ENCODE results near the gene ETDA. TPM values are rescaled to one million over a fixed set of nuclear protein-coding genes. Genes with fewer than 3 reads are reported as not detected.
"Not testable (repeated sequence)": the region's sequence is repeated elsewhere in the genome, so short reads cannot be mapped to it uniquely, and the experiment has no call there.

The ETDA gene
- not detected in 2 replicates for total RNA-seq

DNA sequence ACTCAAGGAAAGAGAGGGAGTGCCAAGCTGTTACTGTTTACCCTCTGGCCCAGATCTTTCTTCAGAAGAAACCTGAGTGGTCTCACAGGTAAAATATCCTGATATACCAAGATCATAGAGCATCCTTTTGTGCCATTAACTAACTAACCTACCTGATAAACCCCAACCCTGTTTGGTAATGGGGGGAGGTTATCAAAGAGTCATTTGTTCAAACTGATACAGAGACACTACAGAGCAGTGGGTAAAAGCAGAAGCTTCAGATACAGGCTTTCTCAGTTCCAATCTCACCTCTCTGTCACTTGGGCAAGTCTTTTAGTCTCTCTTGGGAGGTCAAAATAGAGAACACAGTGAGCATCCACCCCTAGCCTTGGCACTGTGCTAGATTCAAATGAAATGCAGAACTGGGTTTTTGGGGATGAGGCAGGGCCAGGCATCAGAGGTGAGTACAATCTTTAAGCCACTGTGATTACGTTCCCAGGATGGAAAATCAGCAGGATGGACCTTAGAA lies at the start of gene ETDA:
Gene ETDA (plus strand): TSS at position 51 of the 508 bp plus-strand sequence. CDS start 1,216 bp downstream, outside the sequence.
- H3K36me3 Mint-ChIP-seq (ENCODE audit: low read depth); H3K4me1 Mint-ChIP-seq; intact Hi-C loops (cut with micrococcal nuclease); ATAC-seq (ENCODE audit: low read depth); H3K4me3 Mint-ChIP-seq; H3K27me3 Mint-ChIP-seq; H3K27ac Mint-ChIP-seq; H3K9me3 Mint-ChIP-seq; DNase-seq; CTCF ChIA-PET; POLR2A ChIA-PET: not testable (repeated sequence)

DNA sequence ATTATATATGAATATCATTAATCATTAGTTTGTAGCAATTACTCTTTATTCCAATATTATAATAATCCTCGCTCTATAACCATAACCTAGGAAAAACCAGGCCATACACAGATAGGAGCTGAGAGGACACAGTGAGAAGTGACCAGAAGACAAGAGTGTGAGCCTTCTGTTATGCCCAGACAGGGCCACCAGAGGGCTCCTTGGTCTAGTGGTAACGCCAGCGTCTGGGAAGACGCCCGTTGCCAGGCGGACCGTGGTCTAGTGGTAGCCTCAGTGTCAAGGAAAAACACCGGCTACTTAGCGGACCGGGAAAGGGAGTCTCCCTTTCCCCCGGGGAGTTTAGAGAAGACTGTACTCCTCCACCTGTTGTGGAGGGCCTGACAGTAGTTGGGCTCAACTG lies 45.4 kb upstream of the ETDA start:
- POLR2A ChIA-PET; H3K9me3 Mint-ChIP-seq; intact Hi-C loops (cut with micrococcal nuclease); DNase-seq; H3K4me3 Mint-ChIP-seq; ATAC-seq (ENCODE audit: low read depth); H3K36me3 Mint-ChIP-seq (ENCODE audit: low read depth); H3K27ac Mint-ChIP-seq; H3K4me1 Mint-ChIP-seq: not testable (repeated sequence)
- peaks cover 13% of the 10 kb centered on the region for H3K27me3 Mint-ChIP-seq
- CTCF ChIA-PET = interaction anchor here (1.2 kb wide), 1 partner anchor 272 kb away, joined by 3 read pairs; no protein-coding TSS in a partner anchor

DNA sequence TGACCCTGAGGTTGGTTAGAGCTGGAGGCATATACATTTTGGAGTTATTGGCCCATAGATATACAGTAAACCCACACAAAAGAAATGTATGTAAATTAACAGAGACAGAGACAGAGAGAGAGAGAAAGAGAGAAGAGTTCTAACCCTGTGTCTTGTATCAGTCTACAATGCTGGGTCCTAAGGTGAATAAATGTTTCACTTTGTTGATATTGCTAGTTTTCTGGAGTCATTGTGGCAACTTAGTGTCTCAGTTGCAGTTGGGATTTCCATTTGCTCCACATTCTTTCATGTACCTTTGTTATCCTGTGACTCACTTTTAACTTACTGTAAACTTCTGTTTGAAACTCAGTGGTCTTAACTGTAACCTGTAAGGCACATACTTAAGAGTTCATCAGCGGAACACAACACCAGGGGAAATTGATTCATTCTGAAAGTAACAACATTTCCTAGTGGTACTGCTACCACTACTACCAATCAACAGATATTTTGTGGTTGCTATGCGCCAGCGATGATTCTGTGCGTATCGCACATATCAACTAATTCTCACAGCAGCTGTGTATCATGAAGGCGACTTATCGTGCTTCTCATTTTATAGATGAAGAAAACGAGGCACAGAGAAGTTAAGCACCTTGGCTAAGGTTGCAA lies 38.5 kb upstream of the ETDA start:
- H3K36me3 Mint-ChIP-seq (ENCODE audit: low read depth) = no peaks in the 10 kb centered on the region
- no peak overlapping the region for H3K4me3 Mint-ChIP-seq
- H3K9me3 Mint-ChIP-seq = no peaks in the 10 kb centered on the region
- no peak for DNase-seq
- H3K27ac Mint-ChIP-seq = no peak overlapping the region
- TF ChIP-seq, protein P1, sequence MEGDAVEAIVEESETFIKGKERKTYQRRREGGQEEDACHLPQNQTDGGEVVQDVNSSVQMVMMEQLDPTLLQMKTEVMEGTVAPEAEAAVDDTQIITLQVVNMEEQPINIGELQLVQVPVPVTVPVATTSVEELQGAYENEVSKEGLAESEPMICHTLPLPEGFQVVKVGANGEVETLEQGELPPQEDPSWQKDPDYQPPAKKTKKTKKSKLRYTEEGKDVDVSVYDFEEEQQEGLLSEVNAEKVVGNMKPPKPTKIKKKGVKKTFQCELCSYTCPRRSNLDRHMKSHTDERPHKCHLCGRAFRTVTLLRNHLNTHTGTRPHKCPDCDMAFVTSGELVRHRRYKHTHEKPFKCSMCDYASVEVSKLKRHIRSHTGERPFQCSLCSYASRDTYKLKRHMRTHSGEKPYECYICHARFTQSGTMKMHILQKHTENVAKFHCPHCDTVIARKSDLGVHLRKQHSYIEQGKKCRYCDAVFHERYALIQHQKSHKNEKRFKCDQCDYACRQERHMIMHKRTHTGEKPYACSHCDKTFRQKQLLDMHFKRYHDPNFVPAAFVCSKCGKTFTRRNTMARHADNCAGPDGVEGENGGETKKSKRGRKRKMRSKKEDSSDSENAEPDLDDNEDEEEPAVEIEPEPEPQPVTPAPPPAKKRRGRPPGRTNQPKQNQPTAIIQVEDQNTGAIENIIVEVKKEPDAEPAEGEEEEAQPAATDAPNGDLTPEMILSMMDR (IDR thresholded peaks at IDR 0.05) = no peak
- peaks cover 5% of the 10 kb centered on the region for H3K27me3 Mint-ChIP-seq
- intact Hi-C loops (cut with micrococcal nuclease) = no loop called here
- ATAC-seq (ENCODE audit: low read depth) = no peak
- CTCF ChIA-PET = no interaction called here
- POLR2A ChIA-PET = no interaction called here
- no peaks in the 10 kb centered on the region for H3K4me1 Mint-ChIP-seq

DNA sequence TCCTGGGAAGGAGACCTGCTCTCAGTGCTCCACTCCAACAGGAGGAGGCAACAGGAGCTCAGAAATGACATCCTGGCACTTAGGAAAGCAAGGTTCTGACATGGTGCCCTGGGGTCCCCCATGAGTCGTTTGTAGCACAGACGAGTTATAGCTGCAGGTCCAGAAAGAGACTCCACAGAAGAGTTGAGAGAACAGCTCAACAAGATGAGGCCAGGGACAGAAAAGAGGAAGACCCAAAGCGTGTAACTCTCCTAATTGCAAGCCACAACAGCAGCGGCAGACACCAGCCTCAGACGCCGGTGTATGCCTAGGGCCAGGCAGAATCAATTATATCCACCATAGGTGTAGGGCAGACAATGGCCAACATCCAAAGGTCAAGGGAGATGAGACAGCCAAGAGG lies 5.9 kb upstream of the ETDA start:
- H3K27me3 Mint-ChIP-seq; H3K9me3 Mint-ChIP-seq; H3K27ac Mint-ChIP-seq; ATAC-seq (ENCODE audit: low read depth); CTCF ChIA-PET; intact Hi-C loops (cut with micrococcal nuclease); DNase-seq; H3K4me3 Mint-ChIP-seq; H3K36me3 Mint-ChIP-seq (ENCODE audit: low read depth); POLR2A ChIA-PET; H3K4me1 Mint-ChIP-seq: not testable (repeated sequence)

DNA sequence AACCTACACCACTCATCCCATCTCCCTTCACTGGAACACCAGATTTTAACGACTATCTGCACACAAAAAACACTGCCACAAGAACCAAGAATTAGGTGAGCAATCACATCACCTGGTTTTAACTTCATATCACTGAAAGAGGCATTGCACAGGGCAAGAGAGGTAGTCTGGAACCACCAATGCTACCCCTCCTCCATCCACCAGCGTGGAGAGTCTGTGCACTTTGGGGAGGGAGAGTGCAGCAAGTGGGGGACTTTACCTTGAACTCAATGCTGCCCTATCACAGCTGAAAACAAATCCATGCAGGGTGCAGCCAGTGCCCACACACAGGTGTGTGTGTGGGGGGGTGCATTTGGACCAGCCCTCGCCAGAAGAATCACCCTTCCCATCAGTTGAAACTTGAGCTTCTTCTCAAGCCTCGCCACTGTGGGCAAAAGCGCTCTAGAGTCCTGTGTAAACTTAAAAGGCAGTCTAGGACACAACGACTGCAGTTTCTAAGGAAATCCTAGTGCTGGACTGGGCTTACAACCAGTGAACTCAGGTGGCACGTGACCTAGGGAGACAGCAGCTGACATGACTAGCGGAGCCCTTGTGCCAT lies 4.3 kb downstream of the ETDA start:
- H3K36me3 Mint-ChIP-seq (ENCODE audit: low read depth); H3K27ac Mint-ChIP-seq; intact Hi-C loops (cut with micrococcal nuclease); H3K4me1 Mint-ChIP-seq; H3K9me3 Mint-ChIP-seq; CTCF ChIA-PET; ATAC-seq (ENCODE audit: low read depth); POLR2A ChIA-PET; DNase-seq; H3K27me3 Mint-ChIP-seq; H3K4me3 Mint-ChIP-seq: not testable (repeated sequence)

DNA sequence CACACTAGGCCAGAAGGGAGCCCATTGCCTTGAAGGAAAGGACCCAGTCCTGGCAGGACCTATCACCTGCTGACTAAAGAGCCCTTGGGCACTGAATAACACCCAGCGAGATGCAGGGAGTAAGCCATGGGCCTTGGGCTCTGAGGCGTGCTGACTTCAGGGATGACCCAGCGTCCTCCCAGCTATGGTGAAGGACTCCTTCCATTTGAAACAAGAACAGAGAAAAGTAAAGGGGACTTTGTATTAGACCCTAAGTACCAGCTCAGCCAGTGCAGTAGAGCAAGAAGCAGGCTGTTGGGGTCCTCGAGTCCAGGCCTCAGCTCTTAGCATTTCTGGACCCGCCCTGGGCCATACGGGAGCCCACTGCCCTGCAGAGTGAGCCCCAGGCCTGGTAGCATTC lies 5.1 kb downstream of the ETDA start:
- intact Hi-C loops (cut with micrococcal nuclease) = no loop called here
- no peak for DNase-seq
- Mint-ChIP-seq H3K36me3 (ENCODE audit: low read depth) (no peaks in the 10 kb centered on the region), H3K4me1 (no peaks in the 10 kb centered on the region), H3K9me3 (no peaks in the 10 kb centered on the region), H3K4me3 (no peak overlapping the region), H3K27me3 (peaks cover 3% of the 10 kb centered on the region), H3K27ac (no peak overlapping the region)
- no peak for ATAC-seq (ENCODE audit: low read depth)
- ChIA-PET CTCF (no interaction called here), POLR2A (interaction anchor here (0.5 kb wide), 1 partner anchor 52 kb away, joined by 3 read pairs; no protein-coding TSS in a partner anchor)
- TF ChIP-seq, protein P1 (IDR thresholded peaks at IDR 0.05) = no peak

DNA sequence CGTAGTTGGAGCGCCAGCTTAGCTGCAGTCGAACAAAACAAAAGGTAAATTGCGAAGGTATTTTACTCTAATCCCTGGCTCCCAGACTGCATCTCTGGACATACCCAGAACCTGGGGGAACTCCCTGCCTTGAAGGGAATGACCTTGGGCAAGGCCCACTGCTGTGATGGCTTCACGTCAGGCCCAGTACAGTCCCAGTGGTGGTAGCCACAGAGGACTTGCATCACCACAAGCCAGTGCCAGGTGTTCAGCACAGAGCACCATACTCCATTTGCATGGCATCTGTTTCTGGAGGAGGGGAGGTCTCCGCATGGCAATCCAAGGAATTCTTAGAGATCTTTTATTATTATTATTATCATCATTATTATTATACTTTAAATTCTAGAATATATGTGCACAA lies 5.6 kb downstream of the ETDA start:
- no peaks in the 10 kb centered on the region for H3K9me3 Mint-ChIP-seq
- TF ChIP-seq, protein P1 (IDR thresholded peaks at IDR 0.05) = no peak
- H3K27ac Mint-ChIP-seq = no peak overlapping the region
- ChIA-PET POLR2A (no interaction called here), CTCF (no interaction called here)
- ATAC-seq (ENCODE audit: low read depth) (no peak), DNase-seq (no peak)
- H3K36me3 Mint-ChIP-seq (ENCODE audit: low read depth) = no peaks in the 10 kb centered on the region
- H3K27me3 Mint-ChIP-seq = peaks cover 3% of the 10 kb centered on the region
- H3K4me3 Mint-ChIP-seq = no peak overlapping the region
- intact Hi-C loops (cut with micrococcal nuclease) = no loop called here
- no peaks in the 10 kb centered on the region for H3K4me1 Mint-ChIP-seq

DNA sequence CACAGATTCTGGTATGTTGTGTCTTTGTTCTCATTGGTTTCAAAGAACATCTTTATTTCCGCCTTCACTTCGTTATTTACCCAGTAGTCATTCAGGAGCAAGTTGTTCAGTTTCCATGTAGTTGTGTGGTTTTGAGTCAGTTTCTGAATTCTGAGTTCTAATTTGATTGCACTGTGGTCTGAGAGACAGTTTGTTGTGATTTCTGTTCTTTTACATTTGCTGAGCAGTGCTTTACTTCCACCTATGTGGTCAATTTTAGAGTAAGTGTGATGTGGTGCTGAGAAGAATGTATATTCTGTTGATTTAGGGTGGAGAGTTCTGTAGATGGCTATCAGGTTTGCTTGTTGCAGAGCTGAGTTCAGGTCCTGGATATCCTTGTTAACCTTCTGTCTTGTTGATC lies 9.1 kb downstream of the ETDA start:
- POLR2A ChIA-PET; H3K4me1 Mint-ChIP-seq; ATAC-seq (ENCODE audit: low read depth); DNase-seq; H3K27me3 Mint-ChIP-seq; H3K4me3 Mint-ChIP-seq; intact Hi-C loops (cut with micrococcal nuclease); H3K27ac Mint-ChIP-seq; H3K9me3 Mint-ChIP-seq; CTCF ChIA-PET; H3K36me3 Mint-ChIP-seq (ENCODE audit: low read depth): not testable (repeated sequence)

DNA sequence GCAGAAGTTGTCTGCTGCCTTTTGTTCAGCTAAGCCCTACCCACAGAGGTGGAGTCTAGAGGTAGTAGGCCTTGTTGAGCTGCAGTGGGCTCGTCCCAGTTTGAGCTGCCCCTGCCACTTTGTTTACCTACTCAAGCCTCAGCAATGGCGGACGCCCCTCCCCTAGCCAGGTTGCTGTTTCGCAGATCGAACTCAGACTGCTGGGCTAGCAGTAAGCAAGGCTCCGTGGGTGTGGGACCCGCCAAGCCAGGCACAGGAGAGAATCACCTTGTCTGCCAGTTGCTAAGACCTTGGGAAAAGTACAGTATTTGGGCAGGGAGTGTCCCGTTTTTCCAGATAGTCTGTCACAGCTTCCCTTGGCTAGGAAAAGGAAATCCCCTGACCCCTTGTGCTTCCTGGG lies 11.5 kb downstream of the ETDA start:
- CTCF ChIA-PET; DNase-seq; H3K27me3 Mint-ChIP-seq; H3K9me3 Mint-ChIP-seq; H3K4me3 Mint-ChIP-seq; POLR2A ChIA-PET; ATAC-seq (ENCODE audit: low read depth); intact Hi-C loops (cut with micrococcal nuclease); H3K36me3 Mint-ChIP-seq (ENCODE audit: low read depth); H3K27ac Mint-ChIP-seq; H3K4me1 Mint-ChIP-seq: not testable (repeated sequence)

Measured in activated B cell treated with CpG ODN at 0.5 μM for 24 hours (primary cell).